Muscle of back (tissue), 11 donors: Measurements from ENCODE around the gene BCAR3. TPM values are rescaled to one million over a fixed set of nuclear protein-coding genes. Genes with fewer than 3 reads are reported as not detected.

Source experiments
- DNase-seq, 3 donors: peaks; one replicate each; pipeline versions ENCODE4 v3.0.0 to v3.0.0-alpha.2; 2013
- polyA plus RNA-seq, 10 donors: library from polyadenylated mRNA; unstranded; fragments of 120-200 nt; gene quantifications; one replicate each; pipeline ENCODE4 v1.2.1, GENCODE V29; 2013; ENCODE audit not compliant: insufficient read length in 10 of 10

BCAR3 gene
- polyA plus RNA-seq, 10 donors: 13.5 to 20.5 (median 17.1) TPM

DNA sequence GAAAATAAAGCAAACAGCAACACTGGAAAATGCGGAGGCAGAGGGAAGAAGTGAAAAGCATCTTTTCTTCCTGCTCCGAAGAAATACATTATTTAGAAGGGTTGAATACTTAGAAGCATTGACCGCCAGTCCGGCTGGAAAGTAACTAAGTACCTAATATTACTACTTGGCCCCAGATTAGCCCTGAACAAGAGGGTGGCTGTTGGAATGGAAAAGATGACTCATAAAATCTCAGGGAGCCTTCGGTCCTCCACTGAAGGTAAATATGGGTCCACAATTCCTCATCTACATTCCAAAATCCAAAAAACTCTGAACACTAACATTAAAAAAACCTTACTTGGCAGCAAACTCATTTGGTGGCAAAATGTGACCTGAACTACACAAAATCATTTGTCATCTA is 40.1 kb downstream of the BCAR3 start:
- no peak for DNase-seq

- DNase-seq: no peak
These were observed 40.8 kb downstream of the BCAR3 start for GRCh38 chr1:93640656-93641440.

DNA sequence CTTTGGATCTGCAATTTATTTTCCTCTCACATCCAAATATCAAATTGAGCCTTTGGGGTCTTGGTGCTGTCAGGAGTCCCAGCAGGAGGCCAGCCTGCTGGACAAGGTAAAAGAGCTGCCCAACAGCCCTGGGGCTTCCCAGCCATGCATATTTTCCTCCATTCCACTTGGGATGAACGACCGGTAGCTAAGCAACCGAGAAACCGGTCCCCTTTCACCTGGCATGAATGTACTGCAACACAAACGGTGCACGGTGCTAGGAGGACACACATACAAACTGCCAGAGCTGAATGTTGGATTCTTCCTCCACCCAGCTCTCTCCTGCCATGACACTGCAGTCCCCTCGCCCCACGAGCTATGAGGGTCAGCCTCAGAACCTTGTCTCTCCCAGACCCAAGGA is 42.7 kb downstream of the BCAR3 start:
- DNase-seq: no peak

DNA sequence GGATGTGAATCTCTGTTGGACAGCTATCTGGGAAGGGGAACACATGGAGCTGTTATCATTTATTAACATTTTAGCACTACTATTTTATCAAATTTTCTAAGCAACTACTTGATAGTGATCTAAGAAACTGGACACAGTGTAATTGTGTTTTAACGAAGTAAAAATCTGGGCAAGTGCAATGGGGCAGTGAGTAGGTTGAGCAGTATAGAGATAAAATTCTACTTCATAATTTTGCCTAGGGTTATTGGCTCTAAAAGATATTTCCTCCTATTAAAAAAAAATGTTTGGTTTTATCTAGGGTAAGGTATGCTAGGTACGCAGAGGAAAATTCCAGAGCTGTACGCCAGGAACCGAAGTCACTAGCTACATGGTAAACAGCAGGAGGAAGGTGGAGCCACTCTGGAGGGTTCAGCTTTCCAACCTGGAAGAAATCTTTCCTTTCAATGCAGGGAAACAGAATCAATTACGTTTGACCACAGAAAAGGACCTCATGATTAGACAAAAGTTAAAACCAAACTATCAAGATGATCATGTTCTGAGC is 43.3 kb downstream of the BCAR3 start:
- no peak for DNase-seq

- DNase-seq: no peak
These were observed 44.9 kb downstream of the BCAR3 start for GRCh38 chr1:93636712-93637111.

DNA sequence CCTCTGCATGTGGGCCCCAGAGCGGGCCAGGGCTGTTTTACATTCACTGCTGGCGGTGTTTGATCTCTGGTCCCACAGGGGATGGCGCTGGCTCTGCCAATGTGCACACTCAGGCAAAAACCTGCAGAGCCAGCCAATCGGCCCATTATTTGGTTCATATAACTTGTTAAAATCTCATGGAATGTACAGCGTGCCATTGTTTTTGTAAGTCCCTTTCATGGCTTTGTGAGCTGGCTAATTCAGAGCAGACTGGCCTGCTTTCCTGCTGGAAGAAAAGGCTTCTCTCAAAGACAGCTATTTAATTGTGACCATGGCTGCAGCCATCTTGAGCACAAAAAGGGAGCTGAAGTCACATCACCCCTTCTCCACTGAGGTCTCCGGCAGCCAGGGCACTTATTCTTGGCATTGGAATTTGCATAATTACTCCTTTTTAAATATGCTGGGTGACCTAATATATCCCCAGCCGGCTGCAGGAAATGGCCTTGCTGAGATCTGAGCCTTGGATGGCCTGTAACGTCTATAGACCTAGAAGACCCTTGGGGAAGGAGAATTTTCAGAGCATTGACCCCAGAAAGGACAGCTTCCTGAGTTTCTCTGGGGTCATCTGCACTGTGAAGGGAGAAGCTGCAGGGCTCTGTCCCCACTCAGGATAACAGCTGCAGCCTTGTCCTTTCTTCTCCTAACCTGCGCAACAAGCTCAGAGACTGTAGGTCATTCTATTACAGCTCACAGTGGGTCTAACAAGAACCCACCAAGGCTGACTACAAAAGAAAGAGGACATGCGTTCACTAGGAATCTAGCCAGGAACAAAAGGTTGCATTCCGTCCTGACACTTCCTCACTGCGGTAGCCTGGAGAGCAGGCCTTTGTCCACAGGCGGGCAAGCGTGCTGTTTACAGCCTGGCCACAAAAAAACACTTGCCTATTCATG is 45.8 kb downstream of the BCAR3 start:
- no peak for DNase-seq

- no peak for DNase-seq
These were observed 48.3 kb downstream of the BCAR3 start for GRCh38 chr1:93633313-93633712.

DNA sequence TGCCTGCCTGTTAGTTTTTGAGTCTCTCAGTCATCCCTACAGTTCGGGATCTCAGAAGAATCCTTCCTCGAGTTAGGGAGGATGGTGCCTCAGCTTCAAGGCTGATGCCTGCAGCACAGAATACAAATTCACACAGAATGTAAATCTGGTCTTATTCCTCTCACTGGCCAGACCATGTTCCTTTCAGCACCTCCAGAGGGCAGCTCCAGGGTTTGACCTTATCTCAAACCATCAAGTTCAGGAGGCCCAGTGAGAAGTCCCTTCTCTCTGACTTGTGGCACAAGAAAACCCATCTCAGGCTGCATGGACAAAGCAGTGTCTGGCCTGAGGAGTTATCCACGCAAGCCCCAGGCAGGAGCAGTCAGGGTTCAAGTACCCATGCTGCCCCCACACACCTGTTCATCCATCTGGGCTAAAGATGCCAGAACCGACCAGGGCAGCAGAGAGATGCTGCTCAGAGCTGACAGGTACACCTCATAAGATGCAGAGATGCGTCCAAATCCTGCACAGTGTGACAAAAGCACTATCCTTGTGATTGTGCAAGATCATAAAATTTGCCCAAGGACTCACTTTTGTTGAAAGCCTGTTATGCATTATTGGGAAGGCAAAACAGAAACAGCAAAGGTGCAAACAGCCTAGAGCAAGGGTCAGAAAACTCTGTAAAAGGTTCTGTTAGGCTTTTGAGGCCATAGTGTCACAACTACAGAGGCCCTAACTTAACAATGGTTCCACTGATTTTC is 49.8 kb downstream of the BCAR3 start:
- no peak for DNase-seq

DNA sequence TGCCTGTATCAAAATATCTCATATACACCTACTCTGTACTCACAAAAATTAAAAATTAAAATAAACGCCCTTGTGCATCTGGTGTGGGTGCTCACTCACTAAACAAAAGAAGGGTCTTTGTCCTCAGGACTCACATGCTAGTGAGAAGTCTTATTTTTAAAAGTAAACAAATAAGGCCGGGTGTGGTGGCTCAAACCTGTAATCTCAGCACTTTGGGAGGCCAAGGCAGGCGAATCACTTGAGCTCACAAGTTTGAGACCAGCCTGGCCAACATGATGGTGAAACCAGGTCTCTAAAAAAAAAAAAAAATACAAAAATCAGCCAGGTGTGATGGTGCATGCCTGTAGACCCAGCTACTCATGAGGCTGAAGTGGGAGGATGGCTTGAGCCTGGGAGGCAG is 51.5 kb downstream of the BCAR3 start:
- DNase-seq: no peak

- DNase-seq: peak; percentile 68 to 83 (median 69)
These were observed 52.3 kb downstream of the BCAR3 start for GRCh38 chr1:93629101-93630059.

GRCh38 chr1:93628681-93629080 is 53.0 kb downstream of the BCAR3 start:
- no peak for DNase-seq

DNA sequence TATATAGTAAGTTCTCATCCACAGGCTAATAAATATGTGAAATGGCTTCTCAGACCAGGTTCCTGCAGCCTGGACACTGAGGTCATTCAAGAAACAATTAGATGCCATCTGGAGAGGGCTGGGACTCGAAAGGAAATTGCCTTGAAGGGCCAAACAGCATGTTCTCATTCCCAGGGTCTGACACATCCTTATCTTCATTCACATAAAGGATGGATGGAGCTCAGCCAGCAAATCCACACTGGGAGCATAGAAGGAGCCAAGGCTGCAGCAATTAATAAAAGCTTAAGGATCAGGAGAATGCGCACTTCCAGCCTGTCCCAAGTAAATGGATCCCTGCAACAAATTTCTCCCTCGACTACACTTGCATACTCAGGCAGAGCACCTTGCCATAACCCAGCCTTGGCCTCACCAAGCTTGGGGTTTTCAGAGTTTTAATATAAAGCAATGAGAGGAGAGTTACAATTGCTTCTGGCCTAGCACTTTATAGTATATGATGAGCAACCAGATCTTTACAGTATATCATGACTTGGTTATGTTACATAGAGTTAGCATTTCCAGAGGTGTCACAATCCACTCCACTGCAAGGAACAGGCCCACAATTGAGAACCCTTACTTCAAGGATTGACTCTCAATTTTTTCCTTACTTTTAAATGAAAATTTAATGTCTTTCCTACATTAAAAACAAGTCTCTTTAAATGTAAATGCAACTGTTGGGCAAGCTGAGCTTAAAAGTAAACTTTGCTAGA is 55.9 kb downstream of the BCAR3 start:
- peak in 2 of 3 donors; percentile 58 to 76 for DNase-seq

DNA sequence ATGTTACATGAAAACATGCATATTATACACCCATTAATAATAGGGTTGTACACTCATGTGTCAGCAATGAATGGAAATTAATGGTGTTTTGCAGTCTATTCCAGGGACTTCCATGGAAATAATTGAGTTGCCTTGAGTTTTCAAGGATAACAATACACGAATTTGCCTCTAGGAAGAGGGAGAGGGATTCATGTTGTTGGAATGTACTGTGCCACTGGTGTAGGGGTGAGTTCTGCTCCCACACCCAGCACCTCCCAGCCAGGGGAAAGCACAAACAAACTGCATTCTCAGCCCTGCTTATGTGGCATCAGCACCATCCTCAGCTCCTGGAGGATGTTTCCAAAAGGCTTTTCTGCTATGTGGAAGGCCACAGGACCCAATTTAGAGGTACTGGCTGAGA is 57.8 kb downstream of the BCAR3 start:
- peak in 1 of 3 donors; percentile 52 for DNase-seq

GRCh38 chr1:93623436-93623835 is 58.2 kb downstream of the BCAR3 start:
- DNase-seq: no peak

DNA sequence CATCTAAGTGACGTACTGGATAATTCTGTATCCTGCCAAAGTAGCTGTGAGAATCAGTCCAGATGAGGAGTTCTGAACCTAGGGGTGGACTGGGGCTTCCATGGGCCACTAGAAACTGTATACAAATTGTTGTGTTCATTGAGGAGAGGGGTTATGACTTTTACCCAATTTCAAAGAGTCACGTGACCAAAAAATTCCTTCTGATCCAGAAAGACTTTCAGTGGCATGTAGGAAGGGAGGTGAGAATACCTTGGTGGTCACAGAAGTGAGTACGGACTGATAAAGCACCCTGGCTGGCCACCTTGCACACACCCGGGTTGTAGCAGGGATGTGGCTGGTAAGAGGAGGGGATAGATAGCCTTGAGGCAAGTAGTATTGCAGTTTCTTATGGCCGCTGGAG is 60.4 kb downstream of the BCAR3 start:
- DNase-seq: no peak

- no peak for DNase-seq
These were observed 60.8 kb downstream of the BCAR3 start for GRCh38 chr1:93620841-93621210.

GRCh38 chr1:93620172-93620840 is 61.3 kb downstream of the BCAR3 start:
- peak in 1 of 3 donors; percentile 53 for DNase-seq

GRCh38 chr1:93619507-93620171 is 62.0 kb downstream of the BCAR3 start:
- no peak for DNase-seq
